Measurements from ENCODE around the gene CCDC24. TPM values are rescaled to one million over a fixed set of nuclear protein-coding genes. Genes with fewer than 3 reads are reported as not detected.
A peak's percentile ranks its signal among the peaks of the same experiment; 100 is the strongest.

CCDC24 gene
- total RNA-seq, 1 donor from 2014 or later, result 3.0 TPM

DNA sequence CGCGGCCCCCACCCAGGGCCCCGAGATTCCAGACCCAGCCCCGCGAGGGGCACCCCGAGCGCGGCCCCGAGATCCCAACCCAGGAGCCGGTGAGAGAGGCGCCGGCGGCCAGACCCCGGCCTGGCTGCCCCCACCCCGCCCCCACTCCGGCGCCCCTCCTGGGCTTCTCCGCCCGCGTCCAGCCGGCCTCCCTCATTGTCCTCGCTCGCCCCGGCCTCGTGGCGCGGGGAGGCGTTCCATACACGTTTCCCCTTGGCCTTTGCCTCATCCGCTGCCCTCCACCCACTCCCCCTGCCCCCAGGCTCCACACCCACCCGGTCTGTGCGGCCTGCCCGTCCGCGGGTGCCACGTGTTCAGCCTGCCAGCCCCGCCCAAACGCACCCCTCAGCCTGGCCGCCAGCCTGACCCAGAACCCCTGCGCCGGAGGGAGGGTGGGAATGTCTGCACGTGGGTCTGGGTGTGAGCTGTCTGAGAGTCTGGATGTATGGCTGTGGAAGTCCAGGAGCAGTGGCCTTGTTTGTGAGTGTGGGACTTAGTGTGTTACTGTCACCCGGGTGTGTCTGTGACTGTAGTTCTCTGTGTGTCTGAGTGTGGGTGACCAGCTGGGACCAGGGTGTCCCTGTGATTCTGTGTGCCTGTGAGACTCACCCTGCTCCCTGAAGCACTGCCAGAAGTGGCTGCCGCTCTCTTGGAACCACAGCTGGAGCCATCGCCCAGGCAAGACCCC is 11.7 kb upstream of the CCDC24 start:
- H3K4me1 Mint-ChIP-seq, result peaks cover 40% of the 10 kb centered on the region
- peaks cover 43% of the 10 kb centered on the region for H3K36me3 Mint-ChIP-seq (ENCODE audit: low read depth)
- intact Hi-C loops (cut with micrococcal nuclease), result loop anchor here (10.0 kb wide), 1 partner anchor 615 kb away; the partner anchor contains the start of gene ELOVL1
- DNase-seq, result peak; percentile 78
- no peaks in the 10 kb centered on the region for H3K27me3 Mint-ChIP-seq
- H3K4me3 Mint-ChIP-seq, result peak overlapping the region; percentile 93
- peak overlapping the region; percentile 90 for H3K27ac Mint-ChIP-seq
- H3K9me3 Mint-ChIP-seq, result no peaks in the 10 kb centered on the region

GRCh38 chr1:43980255-43981134 is 10.9 kb upstream of the CCDC24 start:
- Mint-ChIP-seq H3K9me3 (no peaks in the 10 kb centered on the region), H3K27me3 (no peaks in the 10 kb centered on the region), H3K4me1 (peaks cover 40% of the 10 kb centered on the region), H3K36me3 (ENCODE audit: low read depth) (peaks cover 44% of the 10 kb centered on the region), H3K27ac (peak overlapping the region; percentile 90), H3K4me3 (peak overlapping the region; percentile 93)
- intact Hi-C loops (cut with micrococcal nuclease), result no loop called here
- no peak for DNase-seq

DNA sequence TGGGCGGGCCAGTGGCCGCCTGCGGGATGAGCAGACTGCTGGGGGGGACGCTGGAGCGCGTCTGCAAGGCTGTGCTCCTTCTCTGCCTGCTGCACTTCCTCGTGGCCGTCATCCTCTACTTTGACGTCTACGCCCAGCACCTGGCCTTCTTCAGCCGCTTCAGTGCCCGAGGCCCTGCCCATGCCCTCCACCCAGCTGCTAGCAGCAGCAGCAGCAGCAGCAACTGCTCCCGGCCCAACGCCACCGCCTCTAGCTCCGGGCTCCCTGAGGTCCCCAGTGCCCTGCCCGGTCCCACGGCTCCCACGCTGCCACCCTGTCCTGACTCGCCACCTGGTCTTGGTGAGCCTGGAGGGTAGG is 10.3 kb upstream of the CCDC24 start:
- DNase-seq, result no peak
- Mint-ChIP-seq H3K27ac (no peak overlapping the region), H3K27me3 (no peaks in the 10 kb centered on the region), H3K9me3 (no peaks in the 10 kb centered on the region), H3K4me3 (peak overlapping the region; percentile 93), H3K4me1 (peaks cover 36% of the 10 kb centered on the region), H3K36me3 (ENCODE audit: low read depth) (peaks cover 45% of the 10 kb centered on the region)
- intact Hi-C loops (cut with micrococcal nuclease), result no loop called here

DNA sequence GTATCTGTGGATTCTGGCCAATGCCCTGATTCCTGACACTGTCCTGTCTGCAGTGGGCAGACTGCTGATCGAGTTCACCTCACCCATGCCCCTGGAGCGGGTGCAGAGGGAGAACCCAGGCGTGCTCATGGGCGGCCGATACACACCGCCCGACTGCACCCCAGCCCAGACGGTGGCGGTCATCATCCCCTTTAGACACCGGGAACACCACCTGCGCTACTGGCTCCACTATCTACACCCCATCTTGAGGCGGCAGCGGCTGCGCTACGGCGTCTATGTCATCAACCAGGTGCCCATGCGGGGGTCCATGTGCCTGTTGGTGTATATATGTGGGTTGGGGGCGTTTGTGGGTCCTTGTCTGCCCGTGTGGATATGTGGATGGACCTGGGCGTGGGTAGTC is 9.8 kb upstream of the CCDC24 start:
- intact Hi-C loops (cut with micrococcal nuclease), result no loop called here
- H3K4me3 Mint-ChIP-seq, result no peak overlapping the region
- H3K36me3 Mint-ChIP-seq (ENCODE audit: low read depth), result peaks cover 41% of the 10 kb centered on the region
- H3K4me1 Mint-ChIP-seq, result peaks cover 30% of the 10 kb centered on the region
- no peaks in the 10 kb centered on the region for H3K9me3 Mint-ChIP-seq
- no peak overlapping the region for H3K27ac Mint-ChIP-seq
- no peaks in the 10 kb centered on the region for H3K27me3 Mint-ChIP-seq
- DNase-seq, result no peak

GRCh38 chr1:43982241-43982640 is 9.2 kb upstream of the CCDC24 start:
- intact Hi-C loops (cut with micrococcal nuclease), result no loop called here
- H3K4me3 Mint-ChIP-seq, result no peak overlapping the region
- DNase-seq, result no peak
- no peaks in the 10 kb centered on the region for H3K9me3 Mint-ChIP-seq
- H3K4me1 Mint-ChIP-seq, result peaks cover 24% of the 10 kb centered on the region
- no peaks in the 10 kb centered on the region for H3K27me3 Mint-ChIP-seq
- H3K27ac Mint-ChIP-seq, result no peak overlapping the region
- H3K36me3 Mint-ChIP-seq (ENCODE audit: low read depth), result peaks cover 35% of the 10 kb centered on the region

DNA sequence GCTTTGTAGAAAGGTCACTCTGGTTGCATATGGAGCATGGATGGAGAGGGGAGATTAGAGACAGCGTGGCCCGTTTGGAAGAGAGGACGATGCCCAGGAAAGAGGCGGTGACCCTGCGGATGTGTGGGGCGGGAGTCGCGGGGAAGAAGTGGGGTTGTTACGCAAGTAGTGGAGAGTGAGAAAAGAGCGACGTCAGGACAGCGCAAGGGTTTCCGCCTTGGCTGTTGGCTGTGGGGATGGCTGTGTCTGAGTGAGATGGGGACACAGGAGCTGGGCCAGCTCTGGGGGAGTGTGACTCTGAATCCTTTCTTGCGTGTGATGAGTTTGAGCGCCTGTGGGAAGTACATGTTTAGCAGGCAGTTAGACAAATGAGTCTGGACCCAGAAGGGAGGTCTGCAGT is 8.6 kb upstream of the CCDC24 start:
- no peak for DNase-seq
- H3K4me1 Mint-ChIP-seq, result peaks cover 19% of the 10 kb centered on the region
- H3K36me3 Mint-ChIP-seq (ENCODE audit: low read depth), result peaks cover 31% of the 10 kb centered on the region
- no peak overlapping the region for H3K4me3 Mint-ChIP-seq
- intact Hi-C loops (cut with micrococcal nuclease), result no loop called here
- no peaks in the 10 kb centered on the region for H3K9me3 Mint-ChIP-seq
- no peak overlapping the region for H3K27ac Mint-ChIP-seq
- H3K27me3 Mint-ChIP-seq, result no peaks in the 10 kb centered on the region

DNA sequence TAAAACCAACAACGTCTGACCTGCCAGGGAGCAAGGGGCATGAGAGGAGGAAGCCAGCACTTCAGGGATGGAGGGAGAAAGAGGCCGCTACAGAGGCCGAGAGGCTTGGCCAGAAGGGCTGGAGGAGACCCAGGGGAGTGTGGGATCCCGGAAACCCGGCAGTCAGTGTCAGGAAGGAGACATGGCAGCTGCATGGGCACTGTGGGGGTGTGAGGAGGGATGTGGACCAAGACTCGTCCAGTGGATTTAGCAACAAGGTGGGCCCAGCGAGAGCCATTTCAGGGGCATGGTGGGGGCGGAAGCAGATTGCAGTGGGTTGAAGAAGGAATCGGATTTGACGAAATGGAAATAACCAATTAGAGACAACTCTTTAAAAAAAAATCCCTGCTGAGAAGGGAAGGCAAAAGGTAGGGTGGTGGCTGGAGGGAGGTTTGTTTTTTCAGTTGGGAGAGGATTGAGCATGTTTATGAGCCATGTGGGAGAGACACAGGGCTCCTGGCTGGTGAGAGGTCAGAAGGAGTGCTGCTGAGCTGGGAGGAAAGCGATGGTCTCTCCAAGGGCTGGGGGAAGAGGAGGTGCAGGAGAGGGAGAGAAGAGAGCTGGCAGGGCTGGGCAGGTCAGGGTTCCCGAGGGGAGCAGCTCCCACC is 8.0 kb upstream of the CCDC24 start:
- no peak for DNase-seq
- Mint-ChIP-seq H3K4me1 (peaks cover 16% of the 10 kb centered on the region), H3K36me3 (ENCODE audit: low read depth) (peaks cover 26% of the 10 kb centered on the region), H3K9me3 (no peaks in the 10 kb centered on the region), H3K27me3 (no peaks in the 10 kb centered on the region), H3K4me3 (no peak overlapping the region), H3K27ac (no peak overlapping the region)
- intact Hi-C loops (cut with micrococcal nuclease), result no loop called here

- H3K9me3 Mint-ChIP-seq, result no peaks in the 10 kb centered on the region
Observed at GRCh38 chr1:43984855-43985254, 6.5 kb upstream of the CCDC24 start.

DNA sequence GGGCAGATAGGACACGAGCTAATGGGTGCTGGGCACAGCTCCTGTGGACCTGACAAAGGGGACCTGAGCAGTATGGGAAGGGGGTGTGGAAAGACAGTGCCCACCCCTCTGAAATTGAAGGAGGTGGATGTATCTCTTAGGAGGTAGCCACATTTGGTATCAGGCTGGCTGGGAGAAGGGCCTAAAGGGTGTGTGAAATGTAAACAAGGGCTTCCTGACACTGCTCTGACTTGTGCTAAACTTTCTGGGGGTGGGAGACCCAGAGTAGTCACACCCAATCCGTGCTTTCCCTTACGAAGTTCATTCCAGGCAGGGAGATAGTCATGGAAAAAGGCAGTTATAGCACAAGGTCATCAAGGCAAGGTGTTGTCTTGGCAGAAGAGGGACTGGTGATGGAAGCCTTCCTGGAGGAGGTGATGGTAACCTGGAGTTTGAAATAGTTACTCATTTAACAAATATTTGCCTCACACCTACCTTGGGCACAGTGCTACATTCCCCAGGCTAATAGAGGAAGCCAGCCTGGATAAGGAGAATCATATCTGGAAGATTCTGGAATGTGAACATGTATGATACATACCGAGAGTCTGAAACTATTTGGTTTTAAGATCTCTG is 5.3 kb upstream of the CCDC24 start:
- no peak overlapping the region for H3K27ac Mint-ChIP-seq
- no peak overlapping the region for H3K4me3 Mint-ChIP-seq
- no peaks in the 10 kb centered on the region for H3K9me3 Mint-ChIP-seq
- H3K4me1 Mint-ChIP-seq, result peaks cover 5% of the 10 kb centered on the region
- peaks cover 16% of the 10 kb centered on the region for H3K36me3 Mint-ChIP-seq (ENCODE audit: low read depth)
- no peak for DNase-seq
- intact Hi-C loops (cut with micrococcal nuclease), result no loop called here
- H3K27me3 Mint-ChIP-seq, result no peaks in the 10 kb centered on the region

More at GRCh38 chr1:43984855-43985254, 6.5 kb upstream of the CCDC24 start:
- Mint-ChIP-seq H3K4me1 (peaks cover 11% of the 10 kb centered on the region), H3K36me3 (ENCODE audit: low read depth) (peaks cover 20% of the 10 kb centered on the region), H3K4me3 (no peak overlapping the region), H3K27ac (no peak overlapping the region), H3K27me3 (no peaks in the 10 kb centered on the region)
- intact Hi-C loops (cut with micrococcal nuclease), result no loop called here
- DNase-seq, result no peak

DNA sequence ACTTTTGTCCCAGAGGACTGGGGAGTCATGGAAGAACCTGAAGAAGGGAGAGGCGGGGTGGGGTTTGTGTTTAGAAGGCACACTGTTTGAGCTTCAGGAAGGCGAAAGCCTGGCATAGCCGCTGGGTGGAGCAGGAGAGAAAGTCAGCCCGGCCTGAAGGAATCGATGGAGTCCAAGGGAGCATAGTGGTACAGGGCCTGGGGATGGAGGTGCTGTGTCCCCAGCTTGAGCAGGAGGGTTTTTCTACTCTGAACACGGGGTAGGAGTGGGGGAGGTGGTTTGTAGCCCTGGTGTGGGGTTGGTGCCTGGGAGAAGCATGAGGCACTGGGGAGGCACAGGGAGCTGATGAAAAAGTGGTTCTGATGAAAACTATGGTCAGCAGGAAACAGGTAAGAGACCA is 4.7 kb upstream of the CCDC24 start:
- DNase-seq, result no peak
- H3K9me3 Mint-ChIP-seq, result no peaks in the 10 kb centered on the region
- intact Hi-C loops (cut with micrococcal nuclease), result no loop called here
- no peak overlapping the region for H3K27ac Mint-ChIP-seq
- no peaks in the 10 kb centered on the region for H3K27me3 Mint-ChIP-seq
- peaks cover 16% of the 10 kb centered on the region for H3K36me3 Mint-ChIP-seq (ENCODE audit: low read depth)
- peaks cover 7% of the 10 kb centered on the region for H3K4me1 Mint-ChIP-seq
- H3K4me3 Mint-ChIP-seq, result no peak overlapping the region

GRCh38 chr1:43987159-43987902 is 4.1 kb upstream of the CCDC24 start:
- Mint-ChIP-seq H3K27me3 (no peaks in the 10 kb centered on the region), H3K27ac (no peak overlapping the region), H3K4me1 (peaks cover 11% of the 10 kb centered on the region), H3K9me3 (no peaks in the 10 kb centered on the region), H3K4me3 (no peak overlapping the region), H3K36me3 (ENCODE audit: low read depth) (peaks cover 14% of the 10 kb centered on the region)
- no peak for DNase-seq
- intact Hi-C loops (cut with micrococcal nuclease), result no loop called here

DNA sequence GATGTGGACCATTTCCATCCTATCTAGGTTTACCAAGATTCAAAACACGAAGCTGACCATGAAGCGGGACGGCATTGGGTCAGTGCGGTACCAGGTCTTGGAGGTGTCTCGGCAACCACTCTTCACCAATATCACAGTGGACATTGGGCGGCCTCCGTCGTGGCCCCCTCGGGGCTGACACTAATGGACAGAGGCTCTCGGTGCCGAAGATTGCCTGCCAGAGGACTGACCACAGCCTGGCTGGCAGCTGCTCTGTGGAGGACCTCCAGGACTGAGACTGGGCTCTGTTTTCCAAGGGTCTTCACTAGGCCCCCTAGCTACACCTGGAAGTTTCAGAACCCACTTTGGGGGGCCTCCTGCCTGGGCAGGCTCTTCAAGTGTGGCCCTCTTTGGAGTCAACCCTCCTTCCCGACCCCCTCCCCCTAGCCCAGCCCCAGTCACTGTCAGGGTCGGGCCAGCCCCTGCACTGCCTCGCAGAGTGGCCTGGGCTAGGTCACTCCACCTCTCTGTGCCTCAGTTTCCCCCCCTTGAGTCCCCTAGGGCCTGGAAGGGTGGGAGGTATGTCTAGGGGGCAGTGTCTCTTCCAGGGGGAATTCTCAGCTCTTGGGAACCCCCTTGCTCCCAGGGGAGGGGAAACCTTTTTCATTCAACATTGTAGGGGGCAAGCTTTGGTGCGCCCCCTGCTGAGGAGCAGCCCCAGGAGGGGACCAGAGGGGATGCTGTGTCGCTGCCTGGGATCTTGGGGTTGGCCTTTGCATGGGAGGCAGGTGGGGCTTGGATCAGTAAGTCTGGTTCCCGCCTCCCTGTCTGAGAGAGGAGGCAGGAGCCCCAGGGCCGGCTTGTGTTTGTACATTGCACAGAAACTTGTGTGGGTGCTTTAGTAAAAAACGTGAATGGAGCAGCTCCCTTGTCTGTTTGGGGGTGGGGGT is 864 bp upstream of the CCDC24 start:
- Mint-ChIP-seq H3K27me3 (no peaks in the 10 kb centered on the region), H3K4me1 (peaks cover 14% of the 10 kb centered on the region), H3K27ac (no peak overlapping the region), H3K36me3 (ENCODE audit: low read depth) (peaks cover 5% of the 10 kb centered on the region), H3K9me3 (no peaks in the 10 kb centered on the region), H3K4me3 (peak overlapping the region; percentile 92)
- intact Hi-C loops (cut with micrococcal nuclease), result loop anchor here (1.0 kb wide), 3 partner anchors 16 to 44 kb away; partner anchors contain the start of genes ATP6V0B and IPO13
- no peak for DNase-seq

Data from activated CD4-positive, alpha-beta T cell treated with anti-CD3 and anti-CD28 coated beads, Interleukin-2, amount 10 ng/mL, durations not matched to agents 24 days and 14 days (primary cell).